KMS-11 (cell line): ENCODE results near the gene YBEY.

Experiments
- H2AFZ ChIP-seq: fragments of 200-600 bp; sonication (generic); 2 replicates; pipeline ENCODE4 v1.6.1; 2016; ENCODE audit warnings: antibody characterized with exemption, mixed run types, low read depth
- H3K27ac ChIP-seq: fragments of 200-600 bp; sonication (generic); 2 replicates; pipeline ENCODE4 v1.6.1; 2016; ENCODE audit warnings: mild to moderate bottlenecking, mixed run types
- H3K27me3 ChIP-seq: fragments of 200-600 bp; sonication (generic); 2 replicates; pipeline ENCODE4 v1.6.1; 2017; ENCODE audit warnings: mild to moderate bottlenecking, low read depth, mixed run types, moderate library complexity; ENCODE audit not compliant: insufficient read depth
- H3K36me3 ChIP-seq: fragments of 200-600 bp; sonication (generic); 2 replicates; pipeline ENCODE4 v1.6.1; 2017; ENCODE audit warnings: mild to moderate bottlenecking, mixed run types; ENCODE audit not compliant: insufficient read depth
- H3K4me1 ChIP-seq: fragments of 200-600 bp; sonication (generic); 2 replicates; pipeline ENCODE4 v1.6.1; 2016; ENCODE audit warnings: mild to moderate bottlenecking, low read depth, mixed run types; ENCODE audit not compliant: poor library complexity, severe bottlenecking
- H3K4me2 ChIP-seq: fragments of 200-600 bp; sonication (generic); 2 replicates; pipeline ENCODE4 v1.7.0; 2016; ENCODE audit warnings: mild to moderate bottlenecking, mixed run types
- H3K4me3 ChIP-seq: fragments of 200-600 bp; sonication (generic); IDR thresholded peaks from 2 replicates; pipeline ENCODE4 v1.6.1; 2017; ENCODE audit warnings: low read depth, low read length, mixed read lengths; ENCODE audit not compliant: insufficient read depth
- H3K79me2 ChIP-seq: fragments of 200-600 bp; sonication (generic); 2 replicates; pipeline ENCODE4 v1.6.1; 2016; ENCODE audit warnings: low read depth, mixed run types; ENCODE audit not compliant: insufficient read depth
- H3K9ac ChIP-seq: fragments of 200-600 bp; sonication (generic); 2 replicates; pipeline ENCODE4 v1.6.1; 2016; ENCODE audit warnings: mild to moderate bottlenecking, mixed run types
- H4K20me1 ChIP-seq: fragments of 200-600 bp; sonication (generic); 2 replicates; pipeline ENCODE4 v1.6.1; 2016; ENCODE audit warnings: mild to moderate bottlenecking, mixed run types; ENCODE audit not compliant: insufficient read depth
- CTCF ChIP-seq: fragments of 200-600 bp; sonication (generic); conservative IDR thresholded peaks from 2 replicates; pipeline ENCODE4 v1.6.1; 2017; ENCODE audit warnings: low read depth, mild to moderate bottlenecking, antibody characterized with exemption, low read length, moderate library complexity, mixed read lengths

Gene YBEY

GRCh38 chr21:46344219-46344915 is 58.2 kb downstream of the YBEY start:
- Histone ChIP-seq H3K27ac (no peak overlapping the region), H4K20me1 (no peaks in the 10 kb centered on the region), H3K4me3 (no peak overlapping the region), H2AFZ (no peak overlapping the region), H3K27me3 (no peaks in the 10 kb centered on the region), H3K4me2 (no peak overlapping the region), H3K9ac (no peak overlapping the region), H3K36me3 (peaks cover 4% of the 10 kb centered on the region; the same call in 1 of the 2 replicates), H3K4me1 (no peaks in the 10 kb centered on the region), H3K79me2 (peaks cover 20% of the 10 kb centered on the region; the same call in 1 of the 2 replicates)
- TF ChIP-seq CTCF = no peak

- H3K27ac ChIP-seq = no peak overlapping the region
- H3K4me3 ChIP-seq = no peak overlapping the region
- no peaks in the 10 kb centered on the region for H3K27me3 ChIP-seq
- H2AFZ ChIP-seq = no peak overlapping the region
- no peaks in the 10 kb centered on the region for H4K20me1 ChIP-seq
- no peak for TF ChIP-seq CTCF
- no peaks in the 10 kb centered on the region for H3K4me1 ChIP-seq
- H3K79me2 ChIP-seq = peaks cover 20% of the 10 kb centered on the region; the same call in 1 of the 2 replicates
- H3K4me2 ChIP-seq = no peak overlapping the region
- no peak overlapping the region for H3K9ac ChIP-seq
- peaks cover 7% of the 10 kb centered on the region; the same call in 1 of the 2 replicates for H3K36me3 ChIP-seq
These were observed 59.7 kb downstream of the YBEY start for GRCh38 chr21:46345861-46346260.

- Histone ChIP-seq H3K36me3 (peaks cover 7% of the 10 kb centered on the region; the same call in 1 of the 2 replicates), H3K27me3 (no peaks in the 10 kb centered on the region), H3K79me2 (peaks cover 20% of the 10 kb centered on the region; the same call in 1 of the 2 replicates), H2AFZ (no peak overlapping the region), H3K9ac (no peak overlapping the region), H4K20me1 (no peaks in the 10 kb centered on the region), H3K27ac (no peak overlapping the region), H3K4me2 (no peak overlapping the region), H3K4me1 (no peaks in the 10 kb centered on the region), H3K4me3 (no peak overlapping the region)
- TF ChIP-seq CTCF = no peak
These were observed 60.4 kb downstream of the YBEY start for GRCh38 chr21:46346296-46347202.

GRCh38 chr21:46347203-46347550 is 61.0 kb downstream of the YBEY start:
- Histone ChIP-seq H3K4me3 (no peak overlapping the region), H3K4me1 (no peaks in the 10 kb centered on the region), H3K27me3 (no peaks in the 10 kb centered on the region), H2AFZ (no peak overlapping the region), H3K79me2 (peaks cover 13% of the 10 kb centered on the region; the same call in 1 of the 2 replicates), H3K36me3 (peaks cover 7% of the 10 kb centered on the region; the same call in 1 of the 2 replicates), H3K9ac (no peak overlapping the region), H3K4me2 (no peak overlapping the region), H3K27ac (no peak overlapping the region), H4K20me1 (no peaks in the 10 kb centered on the region)
- no peak for TF ChIP-seq CTCF
